HG03354 (cell line): ENCODE measurements around the gene TMEM45B.

ENCODE experiments used
- ATAC-seq: cut with Tn5 transposase; IDR thresholded peaks from one replicate; pipeline ENCODE4 v1.9.1; 2021; ENCODE audit warnings: mild to moderate bottlenecking; ENCODE audit not compliant: unreplicated experiment, poor library complexity, severe bottlenecking

TMEM45B gene

GRCh38 chr11:129894278-129895125, 78.9 kb downstream of the TMEM45B start:
- ATAC-seq = peak; percentile 5

- ATAC-seq = peak; percentile 95
These were observed 79.7 kb downstream of the TMEM45B start, which contains the start of gene NFRKB for GRCh38 chr11:129895126-129896041. NFRKB (minus strand) TSS chr11:129895578; CDS start chr11:129892849, 2,729 bp downstream.

GRCh38 chr11:129896062-129896461, 80.4 kb downstream of the TMEM45B start:
- ATAC-seq = no peak

- ATAC-seq = no peak
These were observed 89.8 kb downstream of the TMEM45B start for GRCh38 chr11:129905402-129905801.
